Tibial nerve (tissue), 3 donors: Measurements from ENCODE around the gene CD177.

Source experiments
- POLR2A ChIP-seq, 2 donors: fragments of 450-650 bp; IDR thresholded peaks; one replicate each; pipeline ENCODE4 v1.6.1; 2017; ENCODE audit warnings: antibody characterized with exemption in 2 of 2, mild to moderate bottlenecking in 2 of 2, moderate library complexity in 2 of 2
- TF ChIP-seq, protein P1 (sequence below), 5 experiments: fragments of 200-600 bp in 3 of 5; fragments of 450-650 bp in 2 of 5; sonication (generic) in 3 of 5; IDR thresholded peaks; one replicate each; pipeline ENCODE4 v1.5.1; 2016 to 2019; ENCODE audit warnings: antibody characterized with exemption in 5 of 5, mild to moderate bottlenecking in 3 of 5, moderate library complexity in 2 of 5

DNA sequence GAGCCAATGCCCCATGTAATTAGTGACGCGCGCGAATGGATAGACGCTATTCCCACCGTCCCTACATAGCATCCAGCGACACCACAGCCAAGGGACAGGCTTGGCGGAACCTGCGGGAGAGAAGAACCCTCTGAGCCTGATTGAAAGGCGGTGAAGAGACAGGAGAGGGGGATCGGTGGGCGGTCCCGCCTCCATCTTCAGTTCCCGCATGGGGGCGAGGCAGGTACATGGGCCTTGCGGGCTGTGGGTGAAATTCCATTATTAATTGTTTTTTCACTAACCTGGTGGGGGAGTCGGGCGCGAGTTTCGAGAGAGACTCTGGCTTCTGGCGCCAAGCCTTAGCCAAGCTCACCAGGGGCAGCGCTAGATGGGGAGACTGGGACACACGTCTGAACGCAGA lies 52.8 kb downstream of the CD177 start:
- TF ChIP-seq, protein P1, sequence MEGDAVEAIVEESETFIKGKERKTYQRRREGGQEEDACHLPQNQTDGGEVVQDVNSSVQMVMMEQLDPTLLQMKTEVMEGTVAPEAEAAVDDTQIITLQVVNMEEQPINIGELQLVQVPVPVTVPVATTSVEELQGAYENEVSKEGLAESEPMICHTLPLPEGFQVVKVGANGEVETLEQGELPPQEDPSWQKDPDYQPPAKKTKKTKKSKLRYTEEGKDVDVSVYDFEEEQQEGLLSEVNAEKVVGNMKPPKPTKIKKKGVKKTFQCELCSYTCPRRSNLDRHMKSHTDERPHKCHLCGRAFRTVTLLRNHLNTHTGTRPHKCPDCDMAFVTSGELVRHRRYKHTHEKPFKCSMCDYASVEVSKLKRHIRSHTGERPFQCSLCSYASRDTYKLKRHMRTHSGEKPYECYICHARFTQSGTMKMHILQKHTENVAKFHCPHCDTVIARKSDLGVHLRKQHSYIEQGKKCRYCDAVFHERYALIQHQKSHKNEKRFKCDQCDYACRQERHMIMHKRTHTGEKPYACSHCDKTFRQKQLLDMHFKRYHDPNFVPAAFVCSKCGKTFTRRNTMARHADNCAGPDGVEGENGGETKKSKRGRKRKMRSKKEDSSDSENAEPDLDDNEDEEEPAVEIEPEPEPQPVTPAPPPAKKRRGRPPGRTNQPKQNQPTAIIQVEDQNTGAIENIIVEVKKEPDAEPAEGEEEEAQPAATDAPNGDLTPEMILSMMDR (IDR thresholded peaks at IDR 0.05) = no peak
- TF ChIP-seq POLR2A (IDR thresholded peaks at IDR 0.05) = no peak
